SKM-1 (cell line): Measurements from ENCODE around the gene MARVELD2.
"Not testable (repeated sequence)": the region's sequence is repeated elsewhere in the genome, so short reads cannot be mapped to it uniquely, and the experiment has no call there.

Experiments used
- DNase-seq: peaks from one replicate; lab custom pipeline; 2025; ENCODE audit not compliant: unreplicated experiment; lab: John Stamatoyannopoulos, UW

The MARVELD2 gene

GRCh38 chr5:69414885-69415583 is at the start of gene MARVELD2:
Gene MARVELD2 (plus strand): TSS chr5:69415116. CDS start chr5:69419386, 4,270 bp downstream.
- DNase-seq: no peak

- DNase-seq: no peak
Observed at GRCh38 chr5:69367697-69368279, 47.1 kb upstream of the MARVELD2 start.

GRCh38 chr5:69368458-69369339 is 46.2 kb upstream of the MARVELD2 start:
- DNase-seq: no peak

- DNase-seq: peak; percentile 84
Observed at GRCh38 chr5:69369340-69370121, 45.4 kb upstream of the MARVELD2 start, which contains the start of the genes AK6, RAD17 and TAF9. Gene AK6 (minus strand): TSS chr5:69369520. CDS start chr5:69369490, 30 bp downstream. Gene RAD17 (plus strand): TSS chr5:69369818. CDS start chr5:69372209, 2,391 bp downstream. Gene TAF9 (minus strand): TSS chr5:69369520. CDS start chr5:69365737, 3,783 bp downstream.

GRCh38 chr5:69370335-69370734 is 44.6 kb upstream of the MARVELD2 start:
- not testable (repeated sequence) for DNase-seq

GRCh38 chr5:69372394-69372793 is 42.5 kb upstream of the MARVELD2 start:
- no peak for DNase-seq

- no peak for DNase-seq
Observed at GRCh38 chr5:69374911-69375446, 39.9 kb upstream of the MARVELD2 start.

- DNase-seq: no peak
Observed at GRCh38 chr5:69378376-69378775, 36.5 kb upstream of the MARVELD2 start.

GRCh38 chr5:69404659-69405330 is 10.1 kb upstream of the MARVELD2 start:
- no peak for DNase-seq

GRCh38 chr5:69415584-69415958 is 655 bp downstream of the MARVELD2 start:
- no peak for DNase-seq

GRCh38 chr5:69416180-69416579 is 1.3 kb downstream of the MARVELD2 start:
- DNase-seq: no peak

GRCh38 chr5:69416699-69417098 is 1.8 kb downstream of the MARVELD2 start:
- DNase-seq: no peak

GRCh38 chr5:69418554-69418953 is 3.6 kb downstream of the MARVELD2 start:
- no peak for DNase-seq

GRCh38 chr5:69431424-69432303 is 16.7 kb downstream of the MARVELD2 start:
- no peak for DNase-seq

GRCh38 chr5:69432412-69433206 is 17.7 kb downstream of the MARVELD2 start:
- DNase-seq: no peak

- DNase-seq: not testable (repeated sequence)
Observed at GRCh38 chr5:69435276-69435884, 20.5 kb downstream of the MARVELD2 start.

GRCh38 chr5:69444127-69444754 is 29.3 kb downstream of the MARVELD2 start:
- no peak for DNase-seq
